H9 (cell line): ENCODE results near the gene OLFM1. TPM values are rescaled to one million over a fixed set of nuclear protein-coding genes. Genes with fewer than 3 reads are reported as not detected.

Source experiments
- DNase-seq: peaks from one replicate; pipeline ENCODE4 v3.0.0-alpha.2; 2017
- H2AFZ ChIP-seq: one replicate; pipeline ENCODE4 v1.6.1; 2013; ENCODE audit warnings: mild to moderate bottlenecking, low read length, control low read depth, moderate library complexity
- H2AK5ac ChIP-seq: 2 replicates; pipeline ENCODE4 v1.6.1; 2013; ENCODE audit warnings: low read length, control low read depth, mixed read lengths; ENCODE audit not compliant: insufficient read length
- H2BK120ac ChIP-seq: one replicate; pipeline ENCODE4 v1.6.1; 2013; ENCODE audit warnings: low read depth, mild to moderate bottlenecking, low read length, control low read depth, inconsistent platforms; ENCODE audit not compliant: poor library complexity, severe bottlenecking
- H2BK12ac ChIP-seq: 2 replicates; pipeline ENCODE4 v1.6.1; 2013; ENCODE audit warnings: low read length, control low read depth, mixed read lengths, low read depth; ENCODE audit not compliant: insufficient read length
- H2BK15ac ChIP-seq: 2 replicates; pipeline ENCODE4 v1.6.1; 2013; ENCODE audit warnings: low read depth, low read length, control low read depth
- H2BK20ac ChIP-seq: one replicate; pipeline ENCODE4 v1.6.1; 2013; ENCODE audit warnings: low read depth, mild to moderate bottlenecking, low read length, control low read depth, inconsistent platforms; ENCODE audit not compliant: poor library complexity, severe bottlenecking
- H2BK5ac ChIP-seq: 2 replicates; pipeline ENCODE4 v1.6.1; 2013; ENCODE audit warnings: low read length, control low read depth, mixed read lengths; ENCODE audit not compliant: insufficient read length
- H3K14ac ChIP-seq: 2 replicates; pipeline ENCODE4 v1.6.1; 2013; ENCODE audit warnings: low read length, control low read depth; ENCODE audit not compliant: insufficient read depth
- H3K18ac ChIP-seq: 2 replicates; pipeline ENCODE4 v1.6.1; 2013; ENCODE audit warnings: low read depth, mild to moderate bottlenecking, mixed read lengths, low read length, control low read depth; ENCODE audit not compliant: insufficient read length
- H3K23ac ChIP-seq: 2 replicates; pipeline ENCODE4 v1.6.1; 2013; ENCODE audit warnings: low read length, control low read depth, mixed read lengths, low read depth; ENCODE audit not compliant: insufficient read length
- H3K23me2 ChIP-seq: 2 replicates; pipeline ENCODE4 v1.6.1; 2013; ENCODE audit warnings: low read depth, mild to moderate bottlenecking, mixed read lengths, low read length, control low read depth; ENCODE audit not compliant: insufficient read length, poor library complexity, severe bottlenecking
- H3K27ac ChIP-seq: 2 replicates; pipeline ENCODE4 v1.5.1; 2013; ENCODE audit warnings: low read length, control low read depth, mixed read lengths, low read depth; ENCODE audit not compliant: insufficient read length
- H3K27me3 ChIP-seq: 2 replicates; pipeline ENCODE4 v1.6.1; 2013; ENCODE audit warnings: low read length, control low read depth, inconsistent platforms; ENCODE audit not compliant: insufficient read depth
- H3K4ac ChIP-seq: 2 replicates; pipeline ENCODE4 v1.6.1; 2013; ENCODE audit warnings: low read depth, mild to moderate bottlenecking, control low read depth, inconsistent platforms, low read length, moderate library complexity
- H3K4me1 ChIP-seq: 2 replicates; pipeline ENCODE4 v1.6.1; 2013; ENCODE audit warnings: low read length, control low read depth, inconsistent platforms; ENCODE audit not compliant: insufficient read depth
- H3K4me2 ChIP-seq: 2 replicates; pipeline ENCODE4 v1.6.1; 2013; ENCODE audit warnings: low read length, control low read depth, mixed read lengths; ENCODE audit not compliant: insufficient read length, insufficient read depth
- H3K56ac ChIP-seq: 2 replicates; pipeline ENCODE4 v1.6.1; 2013; ENCODE audit warnings: low read depth, mild to moderate bottlenecking, mixed read lengths, low read length, control low read depth; ENCODE audit not compliant: insufficient read length
- H3K79me1 ChIP-seq: 2 replicates; pipeline ENCODE4 v1.6.1; 2013; ENCODE audit warnings: low read depth, mild to moderate bottlenecking, moderate library complexity, low read length, control low read depth, inconsistent platforms; ENCODE audit not compliant: insufficient read depth, poor library complexity, severe bottlenecking
- H3K79me2 ChIP-seq: 2 replicates; pipeline ENCODE4 v1.6.1; 2013; ENCODE audit warnings: low read length, control low read depth, inconsistent platforms; ENCODE audit not compliant: insufficient read depth
- H3K9ac ChIP-seq: 2 replicates; pipeline ENCODE4 v1.6.1; 2013; ENCODE audit warnings: low read length, control low read depth, mixed read lengths; ENCODE audit not compliant: insufficient read length; ENCODE audit errors: extremely low read depth
- H3K9me3 ChIP-seq: one replicate; pipeline ENCODE4 v1.6.1; 2013; ENCODE audit warnings: low read depth, low read length, inconsistent platforms; ENCODE audit not compliant: control insufficient read depth
- H3T11ph ChIP-seq: one replicate; pipeline ENCODE4 v1.6.1; 2013; ENCODE audit warnings: mild to moderate bottlenecking, low read length, control low read depth, inconsistent platforms
- H4K20me1 ChIP-seq: one replicate; pipeline ENCODE4 v1.6.1; 2013; ENCODE audit not compliant: control insufficient read depth, insufficient read length, insufficient read depth
- H4K5ac ChIP-seq: 2 replicates; pipeline ENCODE4 v1.6.1; 2013; ENCODE audit warnings: low read depth, mild to moderate bottlenecking, mixed read lengths, low read length, control low read depth; ENCODE audit not compliant: insufficient read length
- H4K8ac ChIP-seq: replicated peaks from 2 replicates; pipeline ENCODE4 v1.6.1; 2013; ENCODE audit warnings: low read length, control low read depth, mixed read lengths, low read depth; ENCODE audit not compliant: insufficient read length
- H4K91ac ChIP-seq: 2 replicates; pipeline ENCODE4 v1.6.1; 2013; ENCODE audit warnings: low read depth, mild to moderate bottlenecking, moderate library complexity, mixed read lengths, low read length, control low read depth; ENCODE audit not compliant: insufficient read length
- H3K27ac Mint-ChIP-seq, 3 experiments: 2 replicates in 2 of 3; 3 replicates in 1 of 3; pipeline ENCODE4 v1.8.0; 2020 to 2021; ENCODE audit warnings: mixed read lengths in 3 of 3, mild to moderate bottlenecking in 1 of 3, moderate library complexity in 1 of 3
- H3K27me3 Mint-ChIP-seq: 2 replicates; pipeline ENCODE4 v1.8.0; 2021; ENCODE audit warnings: low read depth, mild to moderate bottlenecking, moderate library complexity, mixed read lengths
- H3K36me3 Mint-ChIP-seq, 3 experiments: 2 replicates in 2 of 3; 3 replicates in 1 of 3; pipeline ENCODE4 v1.8.0; 2020 to 2021; ENCODE audit warnings: low read depth in 3 of 3, mixed read lengths in 3 of 3; ENCODE audit not compliant: insufficient read depth in 1 of 3
- H3K4me1 Mint-ChIP-seq, 2 experiments: 2 replicates each; pipeline ENCODE4 v1.8.0; 2020; ENCODE audit warnings: mixed read lengths in 2 of 2
- H3K4me3 Mint-ChIP-seq, 2 experiments: 2 replicates in 1 of 2; 3 replicates in 1 of 2; pipeline ENCODE4 v1.8.0; 2020 to 2021; ENCODE audit warnings: mild to moderate bottlenecking in 2 of 2, mixed read lengths in 2 of 2, moderate library complexity in 1 of 2
- H3K9me3 Mint-ChIP-seq, 2 experiments: 2 replicates in 1 of 2; 3 replicates in 1 of 2; pipeline ENCODE4 v1.8.0; 2020; ENCODE audit warnings: mild to moderate bottlenecking in 2 of 2, mixed read lengths in 2 of 2, moderate library complexity in 1 of 2
- WGBS: extraction: QIAGEN DNeasy Blood & Tissue Kit; methylation state at CpG from one replicate; pipeline ENCODE4 v1.1.7; 2013; ENCODE audit warnings: missing lambda C conversion rate, low lambda C conversion rate, mixed read lengths; ENCODE audit not compliant: insufficient read length; ENCODE audit errors: extremely low coverage; 5-methylcytosine and 5-hydroxymethylcytosine counted together
- total RNA-seq: library from RNA; stranded (reverse); gene quantifications from 2 replicates; pipeline ENCODE4 v1.2.1, GENCODE V29; 2021
- TF ChIP-seq, protein P1 (sequence below): fragments of 200-600 bp; sonication (generic); conservative IDR thresholded peaks from 3 replicates; pipeline ENCODE4 v1.8.0; 2021; ENCODE audit warnings: antibody characterized with exemption, mild to moderate bottlenecking

The OLFM1 gene
- total RNA-seq, 1 experiment from 2014 or later: 34.1 TPM

DNA sequence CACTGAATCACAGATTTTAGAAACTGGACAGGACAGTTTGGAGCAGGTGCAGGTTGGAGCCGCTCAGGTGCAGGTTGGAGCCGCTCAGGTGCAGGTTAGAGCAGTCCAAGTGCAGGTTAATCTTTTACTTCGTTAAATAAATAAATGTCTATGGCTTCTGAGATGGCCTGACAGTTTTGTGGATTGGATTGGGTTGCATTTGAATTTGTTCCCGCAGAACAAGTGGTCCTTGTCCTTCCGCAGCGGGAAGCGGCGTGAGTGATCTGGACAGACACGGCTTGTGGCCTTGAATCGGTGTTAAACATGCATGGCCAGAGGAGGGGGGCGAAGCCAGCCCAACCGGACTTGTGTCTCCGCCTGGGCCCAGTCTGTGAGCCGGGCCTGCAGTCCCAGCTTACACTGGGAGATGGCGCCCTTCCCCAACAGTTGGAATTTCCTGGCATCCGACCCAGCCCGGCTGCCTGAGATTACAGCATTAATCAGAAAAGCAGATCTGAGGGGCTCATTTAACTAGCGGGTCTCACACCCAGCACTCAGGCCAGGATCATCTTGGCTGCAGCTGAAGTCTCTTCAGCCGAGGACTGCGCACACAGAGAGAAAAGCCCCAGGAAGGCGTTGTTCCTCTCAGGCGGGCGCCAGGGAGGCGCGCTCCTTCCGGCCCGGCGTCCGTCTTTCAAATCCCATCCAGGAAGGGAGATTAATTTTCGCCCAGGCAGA, 1.5 kb upstream of the OLFM1 start:
- Mint-ChIP-seq H3K27ac (peak overlapping the region in 1 of 3 experiments; percentile 62; a peak in 1 of 7 replicates), H3K9me3 (no peaks in the 10 kb centered on the region), H3K4me3 (peak overlapping the region; percentile 57 to 64), H3K4me1 (peaks cover 23 to 24% of the 10 kb centered on the region in 2 experiments), H3K27me3 (peaks cover 56% of the 10 kb centered on the region), H3K36me3 (peaks cover 7 to 8% (median 8%) of the 10 kb centered on the region in 3 experiments; a peak in 6 of 7 replicates)
- Histone ChIP-seq H3K56ac (no peak overlapping the region), H2BK15ac (no peak overlapping the region), H4K20me1 (no peaks in the 10 kb centered on the region), H3K23ac (no peak overlapping the region), H3K4me2 (no peak overlapping the region), H2BK120ac (no peak overlapping the region), H3K14ac (no peak overlapping the region), H3K27me3 (peaks cover 2% of the 10 kb centered on the region; the same call in 1 of the 2 replicates), H4K91ac (no peak overlapping the region), H2AK5ac (no peak overlapping the region), H2AFZ (no peak overlapping the region), H4K8ac (no peak overlapping the region), H3K4ac (no peak overlapping the region), H4K5ac (no peak overlapping the region), H3K9ac (no peak overlapping the region), H3K79me2 (no peaks in the 10 kb centered on the region), H3T11ph (no peak overlapping the region), H3K23me2 (peaks cover 19% of the 10 kb centered on the region), H3K18ac (no peak overlapping the region), H3K27ac (no peak overlapping the region), H3K79me1 (no peaks in the 10 kb centered on the region), H3K4me1 (no peaks in the 10 kb centered on the region; the same call in 1 of the 2 replicates), H3K9me3 (no peaks in the 10 kb centered on the region), H2BK5ac (no peak overlapping the region), H2BK20ac (no peak overlapping the region), H2BK12ac (no peak overlapping the region)
- TF ChIP-seq, protein P1, sequence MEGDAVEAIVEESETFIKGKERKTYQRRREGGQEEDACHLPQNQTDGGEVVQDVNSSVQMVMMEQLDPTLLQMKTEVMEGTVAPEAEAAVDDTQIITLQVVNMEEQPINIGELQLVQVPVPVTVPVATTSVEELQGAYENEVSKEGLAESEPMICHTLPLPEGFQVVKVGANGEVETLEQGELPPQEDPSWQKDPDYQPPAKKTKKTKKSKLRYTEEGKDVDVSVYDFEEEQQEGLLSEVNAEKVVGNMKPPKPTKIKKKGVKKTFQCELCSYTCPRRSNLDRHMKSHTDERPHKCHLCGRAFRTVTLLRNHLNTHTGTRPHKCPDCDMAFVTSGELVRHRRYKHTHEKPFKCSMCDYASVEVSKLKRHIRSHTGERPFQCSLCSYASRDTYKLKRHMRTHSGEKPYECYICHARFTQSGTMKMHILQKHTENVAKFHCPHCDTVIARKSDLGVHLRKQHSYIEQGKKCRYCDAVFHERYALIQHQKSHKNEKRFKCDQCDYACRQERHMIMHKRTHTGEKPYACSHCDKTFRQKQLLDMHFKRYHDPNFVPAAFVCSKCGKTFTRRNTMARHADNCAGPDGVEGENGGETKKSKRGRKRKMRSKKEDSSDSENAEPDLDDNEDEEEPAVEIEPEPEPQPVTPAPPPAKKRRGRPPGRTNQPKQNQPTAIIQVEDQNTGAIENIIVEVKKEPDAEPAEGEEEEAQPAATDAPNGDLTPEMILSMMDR: peak; percentile 99
- no CpG with 5 or more reads among the region's 30 CpGs for WGBS
- peak; percentile 87 for DNase-seq
